Endothelial cell (in vitro differentiated cells): ENCODE data around the gene SND1. TPM values are rescaled to one million over a fixed set of nuclear protein-coding genes. Genes with fewer than 3 reads are reported as not detected.

Source experiments
- DNase-seq: peaks from one replicate; pipeline ENCODE4 v3.0.0; 2021; ENCODE audit warnings: low spot score
- H3K27ac Mint-ChIP-seq: one replicate; pipeline ENCODE4 v1.8.0; 2021; ENCODE audit warnings: mixed read lengths, inconsistent platforms; ENCODE audit not compliant: unreplicated experiment
- H3K27me3 Mint-ChIP-seq: one replicate; pipeline ENCODE4 v1.8.0; 2021; ENCODE audit warnings: mild to moderate bottlenecking, moderate library complexity, mixed read lengths, inconsistent platforms; ENCODE audit not compliant: unreplicated experiment
- H3K36me3 Mint-ChIP-seq: one replicate; pipeline ENCODE4 v1.8.0; 2021; ENCODE audit warnings: mild to moderate bottlenecking, low read depth, mixed read lengths, inconsistent platforms; ENCODE audit not compliant: unreplicated experiment
- H3K4me1 Mint-ChIP-seq: one replicate; pipeline ENCODE4 v1.8.0; 2021; ENCODE audit warnings: mild to moderate bottlenecking, mixed read lengths, inconsistent platforms; ENCODE audit not compliant: unreplicated experiment
- H3K4me3 Mint-ChIP-seq: one replicate; pipeline ENCODE4 v1.8.0; 2021; ENCODE audit warnings: mild to moderate bottlenecking, mixed read lengths, inconsistent platforms; ENCODE audit not compliant: unreplicated experiment
- H3K9me3 Mint-ChIP-seq: one replicate; pipeline ENCODE4 v1.8.0; 2021; ENCODE audit warnings: mixed read lengths, inconsistent platforms; ENCODE audit not compliant: unreplicated experiment
- total RNA-seq: library from RNA; stranded (reverse); fragmentation: NEBNext Ultra II Directional; extraction: Animal tissue kit (Norgen Biotek cat#: 25700); gene quantifications from one replicate; pipeline ENCODE4 v1.2.1, GENCODE V29; 2021; ENCODE audit not compliant: unreplicated experiment
- TF ChIP-seq, protein P1 (sequence below): fragments of 200-600 bp; sonication (generic); IDR thresholded peaks from one replicate; pipeline ENCODE4 v1.5.0; 2021; ENCODE audit warnings: antibody characterized with exemption; ENCODE audit not compliant: unreplicated experiment

Gene SND1
- total RNA-seq, 1 donor from 2014 or later = 375 TPM

DNA sequence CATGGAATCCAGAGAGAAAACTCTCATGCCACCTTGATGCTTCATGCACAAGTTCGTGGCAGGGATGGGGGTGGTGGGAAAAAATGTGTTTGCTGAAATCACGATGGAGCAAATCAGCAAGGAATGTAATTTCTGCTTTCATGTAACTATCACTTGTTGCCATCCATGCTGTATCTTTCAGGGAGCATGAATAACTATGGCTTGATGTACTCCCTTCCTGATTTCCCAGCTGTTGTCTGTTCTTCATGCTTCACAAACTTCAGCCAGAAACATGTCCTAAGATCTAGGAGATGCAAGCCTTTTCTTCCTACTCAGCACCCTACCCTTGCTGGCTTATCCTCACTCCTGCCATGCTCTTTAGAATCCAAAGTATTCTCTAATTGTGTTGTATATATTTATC is 315.3 kb downstream of the SND1 start:
- H3K4me3 Mint-ChIP-seq = no peak overlapping the region
- H3K9me3 Mint-ChIP-seq = no peaks in the 10 kb centered on the region
- H3K36me3 Mint-ChIP-seq = peaks cover 19% of the 10 kb centered on the region
- no peak for DNase-seq
- TF ChIP-seq, protein P1, sequence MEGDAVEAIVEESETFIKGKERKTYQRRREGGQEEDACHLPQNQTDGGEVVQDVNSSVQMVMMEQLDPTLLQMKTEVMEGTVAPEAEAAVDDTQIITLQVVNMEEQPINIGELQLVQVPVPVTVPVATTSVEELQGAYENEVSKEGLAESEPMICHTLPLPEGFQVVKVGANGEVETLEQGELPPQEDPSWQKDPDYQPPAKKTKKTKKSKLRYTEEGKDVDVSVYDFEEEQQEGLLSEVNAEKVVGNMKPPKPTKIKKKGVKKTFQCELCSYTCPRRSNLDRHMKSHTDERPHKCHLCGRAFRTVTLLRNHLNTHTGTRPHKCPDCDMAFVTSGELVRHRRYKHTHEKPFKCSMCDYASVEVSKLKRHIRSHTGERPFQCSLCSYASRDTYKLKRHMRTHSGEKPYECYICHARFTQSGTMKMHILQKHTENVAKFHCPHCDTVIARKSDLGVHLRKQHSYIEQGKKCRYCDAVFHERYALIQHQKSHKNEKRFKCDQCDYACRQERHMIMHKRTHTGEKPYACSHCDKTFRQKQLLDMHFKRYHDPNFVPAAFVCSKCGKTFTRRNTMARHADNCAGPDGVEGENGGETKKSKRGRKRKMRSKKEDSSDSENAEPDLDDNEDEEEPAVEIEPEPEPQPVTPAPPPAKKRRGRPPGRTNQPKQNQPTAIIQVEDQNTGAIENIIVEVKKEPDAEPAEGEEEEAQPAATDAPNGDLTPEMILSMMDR = no peak
- peaks cover 9% of the 10 kb centered on the region for H3K27me3 Mint-ChIP-seq
- peaks cover 48% of the 10 kb centered on the region for H3K4me1 Mint-ChIP-seq
- peak overlapping the region; percentile 73 for H3K27ac Mint-ChIP-seq

DNA sequence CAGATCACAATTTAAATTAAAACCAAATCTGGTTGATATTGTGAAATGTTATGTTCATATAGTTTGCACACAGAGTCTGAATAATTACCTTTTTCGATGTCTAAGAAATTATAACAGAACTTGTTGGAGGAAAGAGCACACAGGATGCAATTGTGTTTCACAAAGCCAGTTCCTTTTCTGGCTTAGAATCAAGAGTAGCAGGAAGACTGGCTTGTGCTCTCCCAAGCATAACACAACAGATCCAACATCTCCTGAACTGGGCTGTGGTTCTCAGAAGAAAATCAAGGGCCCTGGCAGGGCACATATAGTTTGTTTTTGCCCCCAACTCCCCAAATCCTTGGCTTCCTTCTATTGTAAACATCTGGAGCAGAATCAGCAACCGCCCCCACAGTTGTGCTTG is 316.6 kb downstream of the SND1 start:
- H3K4me3 Mint-ChIP-seq = no peak overlapping the region
- H3K27me3 Mint-ChIP-seq = peaks cover 13% of the 10 kb centered on the region
- DNase-seq = no peak
- TF ChIP-seq, protein P1 = no peak
- H3K27ac Mint-ChIP-seq = peak overlapping the region; percentile 96
- peaks cover 48% of the 10 kb centered on the region for H3K4me1 Mint-ChIP-seq
- H3K36me3 Mint-ChIP-seq = peaks cover 11% of the 10 kb centered on the region
- no peaks in the 10 kb centered on the region for H3K9me3 Mint-ChIP-seq

DNA sequence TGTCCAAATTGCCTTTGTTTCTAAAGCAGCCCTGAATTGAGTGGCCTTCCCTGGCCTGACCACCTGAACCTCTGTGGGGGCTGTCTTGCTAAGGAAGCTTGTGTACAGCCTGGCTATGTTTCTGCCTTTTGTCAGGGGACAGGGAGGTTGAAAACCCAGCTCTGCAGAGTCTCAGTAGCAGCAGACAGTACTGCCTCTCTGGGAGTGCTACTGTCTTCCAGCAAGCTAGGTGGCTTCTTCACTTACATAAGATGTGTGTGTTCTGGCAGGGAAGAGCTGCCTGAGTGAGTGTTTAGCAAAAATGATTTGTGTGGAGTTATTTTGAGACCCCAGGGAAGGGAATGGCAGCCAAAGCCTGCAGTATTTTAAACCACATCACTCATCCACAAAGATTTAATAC is 321.8 kb downstream of the SND1 start:
- Mint-ChIP-seq H3K36me3 (peaks cover 51% of the 10 kb centered on the region), H3K4me1 (peaks cover 69% of the 10 kb centered on the region), H3K4me3 (no peak overlapping the region), H3K27ac (peak overlapping the region; percentile 49), H3K9me3 (peaks cover 9% of the 10 kb centered on the region), H3K27me3 (peaks cover 31% of the 10 kb centered on the region)
- no peak for DNase-seq
- TF ChIP-seq, protein P1 = no peak

DNA sequence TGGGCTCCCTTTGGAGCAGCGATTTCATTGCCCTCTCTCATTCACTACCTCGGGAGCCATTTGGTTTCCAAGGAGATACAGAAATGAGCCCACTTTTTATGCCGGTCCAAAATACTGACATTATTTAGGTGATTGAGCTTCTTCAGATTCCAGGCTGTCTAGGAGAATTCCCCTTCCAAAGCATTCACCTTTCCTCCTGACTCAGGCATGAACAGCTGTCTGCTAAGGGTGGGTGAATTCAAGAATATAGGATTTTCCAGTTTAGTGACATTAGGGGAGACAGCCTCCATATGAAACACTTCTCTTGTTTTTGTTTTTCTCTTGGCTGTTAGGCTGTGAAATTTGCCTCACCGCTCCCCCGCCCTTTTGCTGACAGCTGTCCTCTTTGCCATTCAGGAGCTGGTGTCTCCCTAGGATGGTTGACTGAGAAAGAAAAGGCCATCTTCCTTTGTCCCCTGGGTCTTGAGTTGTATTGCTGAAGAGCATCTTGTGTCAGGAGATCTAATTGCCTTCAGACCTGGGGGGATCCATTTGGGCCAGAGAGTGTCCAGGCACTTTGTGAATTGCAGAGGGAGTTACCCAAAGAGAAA is 322.5 kb downstream of the SND1 start:
- Mint-ChIP-seq H3K4me1 (peaks cover 68% of the 10 kb centered on the region), H3K27ac (peak overlapping the region; percentile 40), H3K36me3 (peaks cover 58% of the 10 kb centered on the region), H3K27me3 (peaks cover 31% of the 10 kb centered on the region), H3K4me3 (peak overlapping the region; percentile 69), H3K9me3 (peaks cover 9% of the 10 kb centered on the region)
- no peak for DNase-seq
- TF ChIP-seq, protein P1 = no peak

DNA sequence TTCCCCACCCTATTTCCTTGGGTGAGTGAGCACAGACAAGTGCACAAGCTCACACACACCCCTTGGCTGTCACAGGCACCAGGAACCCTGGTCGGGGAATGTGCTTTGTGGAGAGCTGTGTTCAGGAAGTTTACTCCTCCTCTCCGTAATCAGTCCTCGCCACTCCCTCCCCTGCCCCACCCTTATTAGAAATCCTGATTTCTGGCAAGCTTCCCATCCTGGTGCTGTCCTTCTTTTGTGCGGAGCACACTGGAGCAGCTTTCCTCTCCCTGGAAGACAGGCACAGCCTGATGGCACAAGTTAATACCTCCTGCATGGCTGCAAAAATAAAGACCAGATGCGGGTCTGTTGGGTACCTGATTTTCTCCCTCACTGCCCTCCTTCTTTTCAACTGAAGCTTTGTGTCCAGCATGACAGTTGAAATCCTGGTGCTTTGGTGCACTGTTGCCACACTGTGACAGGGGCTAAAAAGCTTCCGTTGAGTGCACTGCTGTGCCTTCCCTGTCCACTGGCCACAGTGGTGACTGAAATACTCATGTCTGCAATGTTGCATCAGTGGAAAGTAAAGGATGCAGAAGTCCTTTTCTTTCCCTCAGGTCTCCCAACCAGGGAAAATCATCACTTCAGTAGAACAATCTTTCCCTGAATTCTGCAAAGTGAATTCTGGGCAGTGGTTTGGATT is 324.2 kb downstream of the SND1 start:
- Mint-ChIP-seq H3K9me3 (peaks cover 9% of the 10 kb centered on the region), H3K4me3 (peak overlapping the region; percentile 63), H3K27ac (peak overlapping the region; percentile 83), H3K36me3 (peaks cover 53% of the 10 kb centered on the region), H3K27me3 (peaks cover 31% of the 10 kb centered on the region), H3K4me1 (peaks cover 62% of the 10 kb centered on the region)
- DNase-seq = peak; percentile 13
- TF ChIP-seq, protein P1 = no peak
